Stomach (tissue), 9 donors: ENCODE results near the gene HOXC11. TPM values are rescaled to one million over a fixed set of nuclear protein-coding genes. Genes with fewer than 3 reads are reported as not detected.

ENCODE experiments used
- DNase-seq, 2 donors: peaks; one replicate each; pipeline versions ENCODE4 v3.0.0 to v3.0.0-alpha.2; 2013 to 2019
- H3K27ac ChIP-seq, 5 donors: fragments of 200-600 bp in 4 of 5; sonication (generic) in 4 of 5; one replicate each; pipeline ENCODE4 v1.5.1; 2013 to 2019; ENCODE audit warnings: mild to moderate bottlenecking in 1 of 5, moderate library complexity in 1 of 5
- H3K27me3 ChIP-seq, 3 donors: fragments of 200-600 bp; sonication (generic); one replicate each; pipeline ENCODE4 v1.5.1; 2017 to 2019; ENCODE audit warnings: mixed run types in 1 of 3
- H3K36me3 ChIP-seq, 4 donors: fragments of 200-600 bp; sonication (generic); 1 replicate in 3 of 4; 2 replicates in 1 of 4; pipeline ENCODE4 v1.5.1; 2016 to 2019
- H3K4me1 ChIP-seq, 4 donors: fragments of 200-600 bp; sonication (generic); one replicate each; pipeline ENCODE4 v1.5.1; 2016 to 2019
- H3K4me3 ChIP-seq, 4 donors: fragments of 200-600 bp; sonication (generic) in 3 of 4; one replicate each; pipeline ENCODE4 v1.5.1; 2016 to 2019; ENCODE audit warnings: mild to moderate bottlenecking in 1 of 4
- H3K9me3 ChIP-seq, 4 donors: fragments of 200-600 bp; sonication (generic); one replicate each; pipeline ENCODE4 v1.5.1; 2016 to 2019
- EP300 ChIP-seq: sonication (generic); formaldehyde crosslinking; IDR thresholded peaks from one replicate; pipeline ENCODE4 v1.6.1; 2017; ENCODE audit warnings: antibody characterized with exemption
- POLR2A ChIP-seq, 4 donors: fragments of 450-650 bp; IDR thresholded peaks; one replicate each; pipeline ENCODE4 v1.6.1; 2016; ENCODE audit warnings: antibody characterized with exemption in 4 of 4, control low read depth in 2 of 4, mild to moderate bottlenecking in 1 of 4, moderate library complexity in 1 of 4
- POLR2AphosphoS5 ChIP-seq, 3 donors: sonication (generic); formaldehyde crosslinking; IDR thresholded peaks; one replicate each; pipeline ENCODE4 v1.6.1; 2016; ENCODE audit warnings: antibody characterized with exemption in 3 of 3
- WGBS, 5 donors: extraction: QIAGEN DNeasy Blood & Tissue Kit in 3 of 5; methylation state at CpG; one replicate each; pipeline versions ENCODE4 v1.1.5 to v1.1.7; 2013 to 2018; 5-methylcytosine and 5-hydroxymethylcytosine counted together
- intact Hi-C: fragments of 100-400 bp; cut with DNase I; formaldehyde crosslinking; loops from one replicate; pipeline ENCODE4 v1.15.1; 2023; ENCODE audit warnings: low total_unique reads
- polyA plus RNA-seq, 3 donors: library from polyadenylated mRNA; stranded (reverse); fragments of 200-250 nt; gene quantifications; one replicate each; pipeline ENCODE4 v1.2.3, GENCODE V29; 2013
- total RNA-seq, 5 donors: library from RNA; depleted of rRNA; stranded (reverse); fragments of >200 nt; gene quantifications; one replicate each; pipeline versions ENCODE4 v1.1.0 to v1.2.3, GENCODE V29; 2014 to 2016
- TF ChIP-seq, protein P1 (sequence below), 7 experiments: fragments of 450-650 bp in 4 of 7; fragments of 200-600 bp in 3 of 7; sonication (generic) in 3 of 7; IDR thresholded peaks; one replicate each; pipeline ENCODE4 v1.5.1; 2016 to 2019; ENCODE audit warnings: antibody characterized with exemption in 7 of 7, control low read depth in 2 of 7, mild to moderate bottlenecking in 1 of 7
- donor health status: healthy with polysubstance abuse.
- donor health status: Bipolar disorder and iron deficiency.
- donor health status: healthy.

Gene HOXC11
- total and polyA plus RNA-seq, 8 donors: not detected

DNA sequence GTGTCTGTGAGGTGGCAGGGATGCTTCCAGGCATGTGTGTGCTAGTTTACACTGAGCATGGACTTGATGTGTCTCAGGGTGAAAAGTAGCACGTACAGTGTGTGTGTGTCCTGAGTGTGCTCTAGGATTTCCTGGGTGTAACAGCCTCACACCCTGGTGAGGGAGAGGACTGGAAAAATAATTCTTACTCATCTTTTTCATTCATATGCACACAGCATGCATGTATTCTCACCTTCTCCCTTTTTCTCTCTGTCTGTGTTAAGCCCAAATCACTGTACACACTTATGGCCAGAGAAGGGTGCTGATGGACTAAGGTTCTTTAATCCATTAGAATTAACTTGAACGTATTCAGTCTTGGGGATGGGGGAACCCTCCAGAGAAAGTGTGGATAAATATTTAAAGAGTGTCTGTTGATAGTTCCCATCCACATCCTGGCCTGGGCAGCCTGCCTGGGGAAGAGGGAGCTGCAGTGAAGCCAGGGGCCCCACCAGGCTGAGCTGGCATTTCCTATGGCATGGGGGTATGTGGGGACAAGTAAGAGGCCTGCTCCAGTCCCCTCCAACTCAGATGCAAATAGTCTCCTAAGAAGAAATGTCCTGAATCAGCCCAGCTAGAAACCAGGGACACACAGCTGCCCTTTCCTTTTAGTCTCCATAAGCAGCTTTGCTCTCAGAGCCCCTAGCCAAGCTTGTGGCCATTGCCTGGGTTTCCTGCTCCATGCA, 34.8 kb downstream of the HOXC11 start:
- Histone ChIP-seq H3K27ac (no peak overlapping the region), H3K9me3 (no peaks in the 10 kb centered on the region), H3K27me3 (peaks cover 38 to 100% (median 98%) of the 10 kb centered on the region in 3 donors), H3K4me3 (no peak overlapping the region), H3K4me1 (peaks cover 15 to 32% (median 25%) of the 10 kb centered on the region in 4 donors), H3K36me3 (no peaks in the 10 kb centered on the region)
- WGBS, 5 donors: 42 to 63% (median 49%) methylated on average over 2 of the region's 2 CpGs
- TF ChIP-seq POLR2AphosphoS5 (IDR thresholded peaks at IDR 0.05): no peak
- TF ChIP-seq EP300: no peak
- TF ChIP-seq, protein P1, sequence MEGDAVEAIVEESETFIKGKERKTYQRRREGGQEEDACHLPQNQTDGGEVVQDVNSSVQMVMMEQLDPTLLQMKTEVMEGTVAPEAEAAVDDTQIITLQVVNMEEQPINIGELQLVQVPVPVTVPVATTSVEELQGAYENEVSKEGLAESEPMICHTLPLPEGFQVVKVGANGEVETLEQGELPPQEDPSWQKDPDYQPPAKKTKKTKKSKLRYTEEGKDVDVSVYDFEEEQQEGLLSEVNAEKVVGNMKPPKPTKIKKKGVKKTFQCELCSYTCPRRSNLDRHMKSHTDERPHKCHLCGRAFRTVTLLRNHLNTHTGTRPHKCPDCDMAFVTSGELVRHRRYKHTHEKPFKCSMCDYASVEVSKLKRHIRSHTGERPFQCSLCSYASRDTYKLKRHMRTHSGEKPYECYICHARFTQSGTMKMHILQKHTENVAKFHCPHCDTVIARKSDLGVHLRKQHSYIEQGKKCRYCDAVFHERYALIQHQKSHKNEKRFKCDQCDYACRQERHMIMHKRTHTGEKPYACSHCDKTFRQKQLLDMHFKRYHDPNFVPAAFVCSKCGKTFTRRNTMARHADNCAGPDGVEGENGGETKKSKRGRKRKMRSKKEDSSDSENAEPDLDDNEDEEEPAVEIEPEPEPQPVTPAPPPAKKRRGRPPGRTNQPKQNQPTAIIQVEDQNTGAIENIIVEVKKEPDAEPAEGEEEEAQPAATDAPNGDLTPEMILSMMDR (IDR thresholded peaks at IDR 0.05): no peak
- no peak for TF ChIP-seq POLR2A (IDR thresholded peaks at IDR 0.05)
- no peak for DNase-seq
- intact Hi-C loops: loop anchor here (5.0 kb wide), 1 partner anchor 200 kb away; no protein-coding TSS in a partner anchor

DNA sequence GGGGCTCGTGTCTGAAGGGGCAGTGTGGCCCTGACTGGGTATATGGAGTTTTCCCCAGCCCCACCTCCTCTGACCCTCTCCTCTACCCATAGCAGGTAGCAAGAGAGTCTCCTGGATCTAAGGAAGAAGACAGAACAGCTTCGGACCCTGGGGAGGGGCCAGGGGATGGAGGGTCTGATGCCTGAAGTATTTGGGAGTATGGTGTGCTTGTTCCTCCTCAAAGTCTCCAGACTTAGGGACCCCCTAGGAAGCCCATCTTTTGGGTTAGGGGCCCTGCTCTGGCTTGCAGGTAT, 35.3 kb downstream of the HOXC11 start:
- no peaks in the 10 kb centered on the region for H3K9me3 ChIP-seq
- 13 to 34% (median 26%) methylated on average over 2 of the region's 2 CpGs for WGBS, 5 donors
- DNase-seq: no peak
- no peak overlapping the region for H3K4me3 ChIP-seq
- H3K36me3 ChIP-seq: no peaks in the 10 kb centered on the region
- H3K27ac ChIP-seq: no peak overlapping the region
- intact Hi-C loops: loop anchor here (5.0 kb wide), 1 partner anchor 199 kb away; no protein-coding TSS in a partner anchor
- H3K27me3 ChIP-seq: peaks cover 43 to 100% (median 98%) of the 10 kb centered on the region in 3 donors
- H3K4me1 ChIP-seq: peaks cover 15 to 32% (median 25%) of the 10 kb centered on the region in 4 donors
- no peak for TF ChIP-seq POLR2A (IDR thresholded peaks at IDR 0.05)
- TF ChIP-seq EP300: no peak
- TF ChIP-seq, protein P1 (IDR thresholded peaks at IDR 0.05): no peak
- no peak for TF ChIP-seq POLR2AphosphoS5 (IDR thresholded peaks at IDR 0.05)

DNA sequence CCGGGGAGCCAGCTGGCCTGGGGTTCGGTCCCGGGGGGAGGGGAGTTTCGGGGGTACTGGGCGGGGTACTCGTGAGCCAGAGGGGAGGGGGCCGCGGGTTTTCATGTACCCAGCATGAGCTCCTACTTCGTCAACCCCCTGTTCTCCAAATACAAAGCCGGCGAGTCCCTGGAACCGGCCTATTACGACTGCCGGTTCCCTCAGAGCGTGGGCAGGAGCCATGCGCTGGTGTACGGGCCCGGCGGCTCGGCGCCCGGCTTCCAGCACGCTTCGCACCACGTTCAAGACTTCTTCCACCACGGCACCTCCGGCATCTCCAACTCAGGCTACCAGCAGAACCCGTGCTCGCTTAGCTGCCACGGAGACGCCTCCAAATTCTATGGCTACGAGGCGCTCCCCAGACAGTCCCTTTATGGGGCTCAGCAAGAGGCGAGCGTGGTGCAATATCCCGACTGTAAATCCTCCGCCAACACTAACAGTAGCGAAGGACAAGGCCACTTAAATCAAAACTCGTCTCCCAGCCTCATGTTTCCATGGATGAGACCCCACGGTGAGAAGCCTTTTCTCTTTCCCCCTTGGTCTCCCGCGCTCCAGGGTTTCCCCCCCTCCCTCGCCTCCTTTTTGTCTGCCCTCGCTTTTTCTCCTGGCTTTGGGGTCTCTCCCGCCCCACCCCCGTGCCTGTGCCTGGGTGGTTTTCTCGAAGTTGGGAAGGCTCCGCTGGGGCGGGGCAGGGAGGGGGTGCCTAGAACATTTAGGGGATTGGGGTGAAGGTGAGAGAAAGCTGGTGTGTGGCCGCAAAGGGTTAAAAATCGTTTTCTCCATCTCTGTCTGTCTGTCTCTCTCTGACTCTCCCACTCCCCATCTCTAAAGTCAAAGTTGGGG, 36.5 kb downstream of the HOXC11 start:
- TF ChIP-seq POLR2A (IDR thresholded peaks at IDR 0.05) (no peak), EP300 (no peak), POLR2AphosphoS5 (IDR thresholded peaks at IDR 0.05) (no peak)
- TF ChIP-seq, protein P1 (IDR thresholded peaks at IDR 0.05): no peak
- H3K4me3 ChIP-seq: peak overlapping the region in 3 of 4 donors; percentile 16 to 41 (median 22)
- intact Hi-C loops: loop anchor here (5.0 kb wide), 1 partner anchor 198 kb away; no protein-coding TSS in a partner anchor

More for the DNA sequence above, 36.5 kb downstream of the HOXC11 start:
- Histone ChIP-seq H3K36me3 (no peaks in the 10 kb centered on the region), H3K27me3 (peaks cover 42 to 100% (median 98%) of the 10 kb centered on the region in 3 donors), H3K4me1 (peaks cover 15 to 36% (median 28%) of the 10 kb centered on the region in 4 donors), H3K27ac (no peak overlapping the region), H3K9me3 (no peaks in the 10 kb centered on the region)
- no peak for DNase-seq
- WGBS, 5 donors: 3 to 6% (median 5%) methylated on average over 35 to 51 of the region's 51 CpGs
